ENCODE data around the gene MYO3B.

DNA sequence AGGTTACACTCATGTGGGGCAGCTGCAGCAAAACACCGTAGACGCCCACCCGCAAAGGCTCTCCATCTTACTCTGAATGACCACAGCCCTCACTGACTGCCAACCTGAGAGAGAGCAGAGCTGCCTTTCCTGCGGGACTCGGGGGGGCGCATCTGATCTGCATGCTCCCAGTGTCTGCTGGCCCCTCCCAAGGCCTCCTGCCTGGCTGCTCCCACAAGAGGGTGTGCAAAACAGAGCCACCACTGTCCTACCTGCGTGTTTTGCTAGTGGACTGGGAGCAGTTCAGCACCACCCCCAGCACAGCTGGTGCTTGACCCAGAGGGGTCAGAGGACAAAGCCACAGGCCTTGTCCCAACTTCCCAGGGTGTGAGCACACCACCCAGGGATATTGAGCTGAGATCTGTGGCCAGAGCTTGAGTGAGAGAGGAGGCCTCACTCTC, 76.4 kb downstream of the MYO3B start:
- TF ChIP-seq POLR2A (IDR thresholded peaks at IDR 0.05; ENCODE audit: low read length), result no peak
- no peak for TF ChIP-seq GATA1 (IDR thresholded peaks at IDR 0.05; ENCODE audit: low read depth, low read length)
